ENCODE data around the gene GAST. TPM values are rescaled to one million over a fixed set of nuclear protein-coding genes. Genes with fewer than 3 reads are reported as not detected.
A peak's percentile ranks its signal among the peaks of the same experiment; 100 is the strongest.

GAST gene
- total and polyA plus RNA-seq, 2 of the 13 experiments (the other 11 are each of a cell fraction or from before 2014, with no cell fraction given) = 0.32 to 0.42 TPM

GRCh38 chr17:41665566-41666236, 46.4 kb upstream of the GAST start (continued):
- TF ChIP-seq CREB3 (CRISPR knock-in tag; IDR thresholded peaks at IDR 0.05) = no peak
- TF ChIP-seq, protein P1, sequence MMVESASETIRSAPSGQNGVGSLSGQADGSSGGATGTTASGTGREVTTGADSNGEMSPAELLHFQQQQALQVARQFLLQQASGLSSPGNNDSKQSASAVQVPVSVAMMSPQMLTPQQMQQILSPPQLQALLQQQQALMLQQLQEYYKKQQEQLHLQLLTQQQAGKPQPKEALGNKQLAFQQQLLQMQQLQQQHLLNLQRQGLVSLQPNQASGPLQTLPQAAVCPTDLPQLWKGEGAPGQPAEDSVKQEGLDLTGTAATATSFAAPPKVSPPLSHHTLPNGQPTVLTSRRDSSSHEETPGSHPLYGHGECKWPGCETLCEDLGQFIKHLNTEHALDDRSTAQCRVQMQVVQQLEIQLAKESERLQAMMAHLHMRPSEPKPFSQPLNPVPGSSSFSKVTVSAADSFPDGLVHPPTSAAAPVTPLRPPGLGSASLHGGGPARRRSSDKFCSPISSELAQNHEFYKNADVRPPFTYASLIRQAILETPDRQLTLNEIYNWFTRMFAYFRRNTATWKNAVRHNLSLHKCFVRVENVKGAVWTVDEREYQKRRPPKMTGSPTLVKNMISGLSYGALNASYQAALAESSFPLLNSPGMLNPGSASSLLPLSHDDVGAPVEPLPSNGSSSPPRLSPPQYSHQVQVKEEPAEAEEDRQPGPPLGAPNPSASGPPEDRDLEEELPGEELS (CRISPR knock-in tag; IDR thresholded peaks at IDR 0.05) = no peak
- TF ChIP-seq, protein P2, sequence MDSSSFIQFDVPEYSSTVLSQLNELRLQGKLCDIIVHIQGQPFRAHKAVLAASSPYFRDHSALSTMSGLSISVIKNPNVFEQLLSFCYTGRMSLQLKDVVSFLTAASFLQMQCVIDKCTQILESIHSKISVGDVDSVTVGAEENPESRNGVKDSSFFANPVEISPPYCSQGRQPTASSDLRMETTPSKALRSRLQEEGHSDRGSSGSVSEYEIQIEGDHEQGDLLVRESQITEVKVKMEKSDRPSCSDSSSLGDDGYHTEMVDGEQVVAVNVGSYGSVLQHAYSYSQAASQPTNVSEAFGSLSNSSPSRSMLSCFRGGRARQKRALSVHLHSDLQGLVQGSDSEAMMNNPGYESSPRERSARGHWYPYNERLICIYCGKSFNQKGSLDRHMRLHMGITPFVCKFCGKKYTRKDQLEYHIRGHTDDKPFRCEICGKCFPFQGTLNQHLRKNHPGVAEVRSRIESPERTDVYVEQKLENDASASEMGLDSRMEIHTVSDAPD (CRISPR knock-in tag; IDR thresholded peaks at IDR 0.05) = no peak
- no peak; the same call in 1 of the 2 replicates for TF ChIP-seq TOPORS (CRISPR knock-in tag; IDR thresholded peaks at IDR 0.05)
- TF ChIP-seq ELK4 (CRISPR knock-in tag; IDR thresholded peaks at IDR 0.05; ENCODE audit: borderline replicate concordance) = no peak
- no peak for TF ChIP-seq TCF12 (IDR thresholded peaks at IDR 0.05)
- TF ChIP-seq TCF12 (CRISPR knock-in tag; IDR thresholded peaks at IDR 0.05) = no peak
- TF ChIP-seq JDP2 (CRISPR knock-in tag; IDR thresholded peaks at IDR 0.05; ENCODE audit: borderline replicate concordance) = no peak
- TF ChIP-seq MED1 (CRISPR knock-in tag; IDR thresholded peaks at IDR 0.05) = no peak; the same call in 1 of the 2 replicates
- peak; percentile 67; the same call in 1 of the 2 replicates for TF ChIP-seq ZBTB26 (CRISPR knock-in tag; IDR thresholded peaks at IDR 0.05; ENCODE audit: borderline replicate concordance)
- TF ChIP-seq ZKSCAN5 (CRISPR knock-in tag; IDR thresholded peaks at IDR 0.05) = no peak
- TF ChIP-seq ATF1 (CRISPR knock-in tag; IDR thresholded peaks at IDR 0.05) = no peak
- TF ChIP-seq STAT5B (CRISPR knock-in tag; IDR thresholded peaks at IDR 0.05) = no peak
- no peak for TF ChIP-seq ZNF343 (CRISPR knock-in tag; IDR thresholded peaks at IDR 0.05)
- peak; percentile 63 for TF ChIP-seq REPIN1 (CRISPR knock-in tag; IDR thresholded peaks at IDR 0.05; ENCODE audit: borderline replicate concordance, low read depth)
- TF ChIP-seq, protein P3, sequence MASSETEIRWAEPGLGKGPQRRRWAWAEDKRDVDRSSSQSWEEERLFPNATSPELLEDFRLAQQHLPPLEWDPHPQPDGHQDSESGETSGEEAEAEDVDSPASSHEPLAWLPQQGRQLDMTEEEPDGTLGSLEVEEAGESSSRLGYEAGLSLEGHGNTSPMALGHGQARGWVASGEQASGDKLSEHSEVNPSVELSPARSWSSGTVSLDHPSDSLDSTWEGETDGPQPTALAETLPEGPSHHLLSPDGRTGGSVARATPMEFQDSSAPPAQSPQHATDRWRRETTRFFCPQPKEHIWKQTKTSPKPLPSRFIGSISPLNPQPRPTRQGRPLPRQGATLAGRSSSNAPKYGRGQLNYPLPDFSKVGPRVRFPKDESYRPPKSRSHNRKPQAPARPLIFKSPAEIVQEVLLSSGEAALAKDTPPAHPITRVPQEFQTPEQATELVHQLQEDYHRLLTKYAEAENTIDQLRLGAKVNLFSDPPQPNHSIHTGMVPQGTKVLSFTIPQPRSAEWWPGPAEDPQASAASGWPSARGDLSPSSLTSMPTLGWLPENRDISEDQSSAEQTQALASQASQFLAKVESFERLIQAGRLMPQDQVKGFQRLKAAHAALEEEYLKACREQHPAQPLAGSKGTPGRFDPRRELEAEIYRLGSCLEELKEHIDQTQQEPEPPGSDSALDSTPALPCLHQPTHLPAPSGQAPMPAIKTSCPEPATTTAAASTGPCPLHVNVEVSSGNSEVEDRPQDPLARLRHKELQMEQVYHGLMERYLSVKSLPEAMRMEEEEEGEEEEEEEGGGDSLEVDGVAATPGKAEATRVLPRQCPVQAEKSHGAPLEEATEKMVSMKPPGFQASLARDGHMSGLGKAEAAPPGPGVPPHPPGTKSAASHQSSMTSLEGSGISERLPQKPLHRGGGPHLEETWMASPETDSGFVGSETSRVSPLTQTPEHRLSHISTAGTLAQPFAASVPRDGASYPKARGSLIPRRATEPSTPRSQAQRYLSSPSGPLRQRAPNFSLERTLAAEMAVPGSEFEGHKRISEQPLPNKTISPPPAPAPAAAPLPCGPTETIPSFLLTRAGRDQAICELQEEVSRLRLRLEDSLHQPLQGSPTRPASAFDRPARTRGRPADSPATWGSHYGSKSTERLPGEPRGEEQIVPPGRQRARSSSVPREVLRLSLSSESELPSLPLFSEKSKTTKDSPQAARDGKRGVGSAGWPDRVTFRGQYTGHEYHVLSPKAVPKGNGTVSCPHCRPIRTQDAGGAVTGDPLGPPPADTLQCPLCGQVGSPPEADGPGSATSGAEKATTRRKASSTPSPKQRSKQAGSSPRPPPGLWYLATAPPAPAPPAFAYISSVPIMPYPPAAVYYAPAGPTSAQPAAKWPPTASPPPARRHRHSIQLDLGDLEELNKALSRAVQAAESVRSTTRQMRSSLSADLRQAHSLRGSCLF (CRISPR knock-in tag; IDR thresholded peaks at IDR 0.05; ENCODE audit: borderline replicate concordance) = no peak
- no peak for TF ChIP-seq ZNF549 (CRISPR knock-in tag; IDR thresholded peaks at IDR 0.05)
- no peak for TF ChIP-seq KLF13 (CRISPR knock-in tag; IDR thresholded peaks at IDR 0.05)

All from HepG2 (cell line).